ENCODE results near the gene ITGAX. TPM values are rescaled to one million over a fixed set of nuclear protein-coding genes. Genes with fewer than 3 reads are reported as not detected.

Gene ITGAX
- total RNA-seq, 1 donor from 2014 or later, result 0.23 TPM

DNA sequence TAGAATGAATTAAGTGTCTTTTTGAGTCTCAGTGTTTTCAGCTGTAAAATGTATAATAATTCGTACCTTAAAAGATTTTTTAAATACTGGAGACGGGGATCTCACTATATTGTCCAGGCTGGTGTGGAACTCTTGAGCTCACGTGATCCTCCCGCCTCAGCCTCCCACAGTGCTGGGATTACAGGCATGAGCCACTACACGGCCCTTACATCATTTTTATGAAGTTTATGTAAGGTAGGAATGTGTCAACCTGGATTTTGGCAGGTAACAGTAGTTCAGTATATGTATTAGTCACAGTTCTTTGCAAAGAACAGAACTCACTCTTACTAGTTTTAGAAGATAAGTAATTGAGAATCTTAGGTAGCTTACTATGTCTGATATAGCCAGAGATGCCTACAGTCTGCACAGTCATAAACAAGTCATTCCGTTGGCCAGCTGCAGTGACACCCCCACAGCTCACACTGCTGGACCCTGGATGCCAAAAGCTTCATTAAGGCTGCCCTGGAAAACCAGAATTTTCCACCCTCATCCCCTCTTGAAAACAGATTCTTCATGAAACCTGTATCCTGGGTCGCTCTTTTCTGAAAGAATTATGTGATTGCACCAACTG is 73.8 kb downstream of the ITGAX start:
- no peak for DNase-seq (ENCODE audit: low read depth)
- no peak overlapping the region for H3K4me3 ChIP-seq (ENCODE audit: low read depth, low read length)
- TF ChIP-seq, protein P1, sequence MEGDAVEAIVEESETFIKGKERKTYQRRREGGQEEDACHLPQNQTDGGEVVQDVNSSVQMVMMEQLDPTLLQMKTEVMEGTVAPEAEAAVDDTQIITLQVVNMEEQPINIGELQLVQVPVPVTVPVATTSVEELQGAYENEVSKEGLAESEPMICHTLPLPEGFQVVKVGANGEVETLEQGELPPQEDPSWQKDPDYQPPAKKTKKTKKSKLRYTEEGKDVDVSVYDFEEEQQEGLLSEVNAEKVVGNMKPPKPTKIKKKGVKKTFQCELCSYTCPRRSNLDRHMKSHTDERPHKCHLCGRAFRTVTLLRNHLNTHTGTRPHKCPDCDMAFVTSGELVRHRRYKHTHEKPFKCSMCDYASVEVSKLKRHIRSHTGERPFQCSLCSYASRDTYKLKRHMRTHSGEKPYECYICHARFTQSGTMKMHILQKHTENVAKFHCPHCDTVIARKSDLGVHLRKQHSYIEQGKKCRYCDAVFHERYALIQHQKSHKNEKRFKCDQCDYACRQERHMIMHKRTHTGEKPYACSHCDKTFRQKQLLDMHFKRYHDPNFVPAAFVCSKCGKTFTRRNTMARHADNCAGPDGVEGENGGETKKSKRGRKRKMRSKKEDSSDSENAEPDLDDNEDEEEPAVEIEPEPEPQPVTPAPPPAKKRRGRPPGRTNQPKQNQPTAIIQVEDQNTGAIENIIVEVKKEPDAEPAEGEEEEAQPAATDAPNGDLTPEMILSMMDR (conservative IDR thresholded peaks at IDR 0.05; ENCODE audit: low read depth, low read length), result no peak

DNA sequence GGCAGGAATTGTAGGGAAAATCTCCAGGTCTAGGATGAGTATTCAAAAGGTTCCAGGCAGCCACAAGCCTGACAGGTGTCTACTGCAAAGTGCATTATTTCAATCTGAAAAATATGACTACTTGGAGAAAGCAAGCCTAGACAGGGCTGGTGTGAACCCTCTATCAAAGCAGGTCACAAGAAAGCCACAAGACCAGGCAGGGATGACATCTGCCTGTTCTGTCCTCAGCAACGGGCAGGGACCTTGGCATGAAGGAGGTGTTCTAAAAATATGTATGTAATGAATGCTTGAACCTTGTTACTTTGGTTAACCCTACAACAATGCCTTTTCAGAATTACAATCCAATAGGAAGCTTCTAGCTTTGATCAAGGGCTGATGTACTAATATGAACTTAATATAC is 74.3 kb downstream of the ITGAX start:
- DNase-seq (ENCODE audit: low read depth), result no peak
- H3K4me3 ChIP-seq (ENCODE audit: low read depth, low read length), result no peak overlapping the region
- TF ChIP-seq, protein P1 (conservative IDR thresholded peaks at IDR 0.05; ENCODE audit: low read depth, low read length), result no peak

DNA sequence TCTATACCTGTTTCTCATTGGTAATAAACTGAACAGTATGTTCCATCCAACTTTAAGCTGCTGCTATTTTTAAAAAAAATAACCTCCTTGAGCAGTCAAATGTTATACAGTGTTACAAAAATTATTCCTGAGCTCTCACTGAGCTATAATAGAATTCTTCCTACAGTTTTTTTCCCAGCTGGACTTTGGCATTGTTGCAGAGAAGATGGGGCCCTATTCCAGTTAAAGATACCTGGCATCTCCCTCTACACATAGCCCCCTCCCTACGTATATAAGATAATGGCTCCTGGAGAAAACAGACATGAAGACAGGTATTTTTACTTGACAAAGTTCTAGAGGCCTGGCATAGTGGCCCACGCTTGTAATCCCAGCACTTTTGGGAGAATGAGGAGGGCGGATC is 74.8 kb downstream of the ITGAX start:
- no peak for DNase-seq (ENCODE audit: low read depth)
- TF ChIP-seq, protein P1 (conservative IDR thresholded peaks at IDR 0.05; ENCODE audit: low read depth, low read length), result no peak
- no peak overlapping the region for H3K4me3 ChIP-seq (ENCODE audit: low read depth, low read length)

DNA sequence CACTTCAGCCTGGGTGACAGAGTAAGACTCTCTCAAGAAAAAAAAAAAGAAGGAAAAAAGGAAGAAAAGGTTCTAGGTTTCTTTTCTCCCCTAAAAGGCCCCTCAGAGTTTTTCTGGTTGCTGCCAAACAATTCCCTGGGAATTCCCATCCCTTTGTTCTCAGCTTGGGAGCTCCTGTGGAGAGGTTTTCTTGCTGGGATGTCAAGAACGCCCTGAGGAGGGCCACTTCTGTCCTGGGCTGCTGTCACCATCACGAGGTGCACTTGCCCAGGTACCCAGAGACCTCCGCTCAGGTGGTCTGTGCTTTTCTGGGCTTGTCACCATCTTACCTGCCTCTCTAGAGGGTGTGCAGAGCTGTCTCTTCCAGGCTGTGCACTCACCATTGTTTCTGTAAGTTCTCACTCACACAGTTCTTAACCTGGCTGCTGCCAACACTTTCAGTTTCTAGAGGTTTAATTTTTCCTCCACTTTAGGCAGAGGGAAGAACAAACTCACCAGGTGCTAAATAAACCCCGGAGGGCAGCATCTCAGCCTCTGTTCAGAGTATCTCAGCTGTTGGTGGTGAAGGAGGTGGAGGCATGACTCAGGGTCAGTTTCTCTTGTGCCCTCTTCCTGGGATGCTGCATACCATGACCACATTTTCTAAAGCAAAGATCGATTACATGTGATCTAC is 75.5 kb downstream of the ITGAX start:
- TF ChIP-seq, protein P1 (conservative IDR thresholded peaks at IDR 0.05; ENCODE audit: low read depth, low read length), result no peak
- no peak overlapping the region for H3K4me3 ChIP-seq (ENCODE audit: low read depth, low read length)
- DNase-seq (ENCODE audit: low read depth), result no peak

Other genes starting within 250 kb of the ITGAX start
- gene BCKDK, start 246.8 kb upstream of the ITGAX start, total RNA-seq, result 78.2 and 80.3 TPM in 2 replicates
- gene KAT8, start 237.5 kb upstream of the ITGAX start, total RNA-seq, result 38.3 and 43.7 TPM in 2 replicates
- gene PRSS8, start 219.4 kb upstream of the ITGAX start, total RNA-seq, result 27.4 and 53.6 TPM in 2 replicates
- gene PRSS36, start 205.1 kb upstream of the ITGAX start, total RNA-seq, result 0.29 and 1.3 TPM in 2 replicates
- 67.2 and 83.8 TPM in 2 replicates for gene FUS, start 175.0 kb upstream of the ITGAX start, total RNA-seq
- 22.0 and 43.5 TPM in 2 replicates for gene PYCARD, start 152.4 kb upstream of the ITGAX start, total RNA-seq
- not detected in 2 replicates for gene TRIM72, start 141.1 kb upstream of the ITGAX start, total RNA-seq
- not detected in 2 replicates for gene PYDC1, start 138.0 kb upstream of the ITGAX start, total RNA-seq
- gene ITGAM, start 95.2 kb upstream of the ITGAX start, total RNA-seq, result 0.06 and 0.72 TPM in 2 replicates
- not detected in 2 replicates for gene ITGAD, start 38.2 kb downstream of the ITGAX start, total RNA-seq
- not detected in 2 replicates for gene COX6A2, start 73.2 kb downstream of the ITGAX start, total RNA-seq
- gene ZNF843, start 87.6 kb downstream of the ITGAX start, total RNA-seq, result 0.22 TPM in 1 of 2 replicates, not detected in the other
- 9.2 and 10.3 TPM in 2 replicates for gene ARMC5, start 104.3 kb downstream of the ITGAX start, total RNA-seq
- 56.8 and 62.2 TPM in 2 replicates for gene TGFB1I1, start 117.0 kb downstream of the ITGAX start, total RNA-seq
- gene SLC5A2, start 127.9 kb downstream of the ITGAX start, total RNA-seq, result 0.07 TPM in 1 of 2 replicates, not detected in the other
- gene RUSF1, start 153.2 kb downstream of the ITGAX start, total RNA-seq, result 31.4 and 42.8 TPM in 2 replicates
- gene AHSP, start 172.7 kb downstream of the ITGAX start, total RNA-seq, result not detected in 2 replicates

Data from epithelial cell of proximal tubule (primary cell).